IMR-90 (cell line): ENCODE measurements around the gene RMI1. TPM values are rescaled to one million over a fixed set of nuclear protein-coding genes. Genes with fewer than 3 reads are reported as not detected.

ENCODE experiments used
- ATAC-seq: fragments of 200-7000 bp; cut with Tn5 transposase; 2 replicates; pipeline ENCODE4 v1.9.1; 2020; ENCODE audit warnings: low read depth, mild to moderate bottlenecking, moderate library complexity
- BruUV-seq: library from RNA; stranded (reverse); fragments of 400-500 nt; replicated peaks from 2 replicates; lab custom pipeline; 2021; lab: Mats Ljungman, UMichigan
- CTCF ChIA-PET: fragments of 300-600 bp; formaldehyde crosslinking; extraction: SDS; loops from one replicate; lab custom pipeline; 2021; ENCODE audit warnings: antibody characterized with exemption; lab: Yijun Ruan, JAX
- POLR2A ChIA-PET: fragments of 300-600 bp; sonication (Branson Sonifier 250); formaldehyde crosslinking; loops from one replicate; lab custom pipeline; 2022; ENCODE audit warnings: antibody characterized with exemption; ENCODE audit not compliant: unreplicated experiment; lab: Charles Lee
- DNase-seq: peaks from one replicate; pipeline ENCODE4 v3.0.0; 2013
- H2AFZ ChIP-seq: replicated peaks from 2 replicates; pipeline ENCODE3; 2013; ENCODE audit warnings: low read length, mild to moderate bottlenecking; ENCODE audit not compliant: poor library complexity
- H2AK5ac ChIP-seq: 2 replicates; pipeline ENCODE4 v1.6.1; 2013; ENCODE audit warnings: low read depth, low read length, inconsistent platforms
- H2AK9ac ChIP-seq: replicated peaks from 2 replicates; pipeline ENCODE3; 2013; ENCODE audit warnings: mild to moderate bottlenecking, low read depth, low read length, moderate library complexity; ENCODE audit not compliant: poor library complexity
- H2BK120ac ChIP-seq: 2 replicates; pipeline ENCODE4 v1.6.1; 2013; ENCODE audit warnings: low read depth, low read length, inconsistent platforms
- H2BK15ac ChIP-seq: 3 replicates; pipeline ENCODE4 v1.6.1; 2013; ENCODE audit warnings: low read depth, low read length, inconsistent platforms
- H2BK20ac ChIP-seq: 2 replicates; pipeline ENCODE4 v1.6.1; 2013; ENCODE audit warnings: low read depth, mild to moderate bottlenecking, inconsistent platforms, low read length, moderate library complexity
- H2BK5ac ChIP-seq: 2 replicates; pipeline ENCODE4 v1.6.1; 2013; ENCODE audit warnings: mild to moderate bottlenecking, low read depth, low read length, inconsistent platforms; ENCODE audit not compliant: poor library complexity, severe bottlenecking
- H3K14ac ChIP-seq: replicated peaks from 2 replicates; pipeline ENCODE4 v1.6.1; 2013; ENCODE audit warnings: low read depth, low read length, inconsistent platforms
- H3K18ac ChIP-seq: 2 replicates; pipeline ENCODE4 v1.6.1; 2013; ENCODE audit warnings: low read depth, low read length, control low read depth
- H3K23ac ChIP-seq: 2 replicates; pipeline ENCODE4 v1.6.1; 2013; ENCODE audit warnings: low read depth, low read length, inconsistent platforms
- H3K27ac ChIP-seq: 2 replicates; pipeline ENCODE4 v1.5.1; 2013; ENCODE audit warnings: mild to moderate bottlenecking, control low read depth, low read length; ENCODE audit not compliant: insufficient read depth
- H3K27me3 ChIP-seq: 2 replicates; pipeline ENCODE4 v1.6.1; 2013; ENCODE audit warnings: low read length; ENCODE audit not compliant: control insufficient read depth, insufficient read depth
- H3K36me3 ChIP-seq: 2 replicates; pipeline ENCODE4 v1.6.1; 2013; ENCODE audit warnings: low read length, mixed read lengths; ENCODE audit not compliant: control insufficient read depth, insufficient read depth
- H3K4ac ChIP-seq: 2 replicates; pipeline ENCODE4 v1.6.1; 2013; ENCODE audit warnings: low read depth, low read length, inconsistent platforms
- H3K4me1 ChIP-seq: 2 replicates; pipeline ENCODE4 v1.6.1; 2013; ENCODE audit warnings: low read length, mixed read lengths; ENCODE audit not compliant: control insufficient read depth, insufficient read depth
- H3K4me2 ChIP-seq: 2 replicates; pipeline ENCODE4 v1.6.1; 2013; ENCODE audit warnings: low read depth, mild to moderate bottlenecking, control low read depth, low read length, moderate library complexity
- H3K4me3 ChIP-seq: 2 replicates; pipeline ENCODE4 v1.5.1; 2013; ENCODE audit warnings: low read depth, mild to moderate bottlenecking, control low read depth, low read length, moderate library complexity; ENCODE audit not compliant: insufficient read depth
- H3K56ac ChIP-seq: 2 replicates; pipeline ENCODE4 v1.6.1; 2013; ENCODE audit warnings: low read length, inconsistent platforms; ENCODE audit not compliant: insufficient read depth; ENCODE audit errors: extremely low read depth
- H3K79me1 ChIP-seq, 2 experiments: 2 replicates each; pipeline ENCODE4 v1.6.1; 2013; ENCODE audit warnings: low read length in 2 of 2, inconsistent platforms in 1 of 2, low read depth in 1 of 2
- H3K9ac ChIP-seq: 2 replicates; pipeline ENCODE4 v1.6.1; 2013; ENCODE audit warnings: low read depth, low read length, control low read depth
- H3K9me1 ChIP-seq: 2 replicates; pipeline ENCODE4 v1.6.1; 2013; ENCODE audit warnings: low read length, inconsistent platforms; ENCODE audit not compliant: insufficient read depth
- H3K9me3 ChIP-seq: 2 replicates; pipeline ENCODE4 v1.6.1; 2013; ENCODE audit warnings: low read length; ENCODE audit not compliant: control insufficient read depth, insufficient read depth
- H4K20me1 ChIP-seq: 2 replicates; pipeline ENCODE4 v1.6.1; 2013; ENCODE audit warnings: low read length, inconsistent platforms; ENCODE audit not compliant: insufficient read depth
- H4K5ac ChIP-seq: 2 replicates; pipeline ENCODE4 v1.6.1; 2013; ENCODE audit warnings: mild to moderate bottlenecking, low read depth, low read length, control low read depth
- H4K8ac ChIP-seq, 2 experiments: 2 replicates each; pipeline ENCODE4 v1.6.1; 2013; ENCODE audit warnings: low read depth in 2 of 2, low read length in 2 of 2, control low read depth in 1 of 2, inconsistent platforms in 1 of 2
- H4K91ac ChIP-seq: 2 replicates; pipeline ENCODE4 v1.6.1; 2013; ENCODE audit warnings: low read depth, low read length, inconsistent platforms; ENCODE audit not compliant: insufficient read depth
- BHLHE40 ChIP-seq: fragments of 150-350 bp; IDR thresholded peaks from 2 replicates; pipeline ENCODE4 v1.6.1; 2016; ENCODE audit warnings: mild to moderate bottlenecking, low read depth, low read length
- CEBPB ChIP-seq: IDR thresholded peaks from 2 replicates; pipeline ENCODE4 v1.6.1; 2012; ENCODE audit warnings: low read depth, low read length, improper control_type of control experiment
- FOS ChIP-seq: fragments of 150-350 bp; IDR thresholded peaks from 2 replicates; pipeline ENCODE4 v1.6.1; 2016; ENCODE audit warnings: low read depth, low read length
- MAFK ChIP-seq: IDR thresholded peaks from 2 replicates; pipeline ENCODE4 v1.6.1; 2012; ENCODE audit warnings: low read depth, low read length, improper control_type of control experiment
- MXI1 ChIP-seq: IDR thresholded peaks from 2 replicates; pipeline ENCODE4 v1.6.1; 2012; ENCODE audit warnings: low read depth, mild to moderate bottlenecking, low read length, moderate library complexity, borderline replicate concordance
- NFE2L2 ChIP-seq: fragments of 150-350 bp; IDR thresholded peaks from 2 replicates; pipeline ENCODE4 v1.6.1; 2016; ENCODE audit warnings: low read depth, mild to moderate bottlenecking, low read length
- POLR2A ChIP-seq: IDR thresholded peaks from 2 replicates; pipeline ENCODE4 v1.6.1; 2012; ENCODE audit warnings: mild to moderate bottlenecking, low read depth, low read length
- RAD21 ChIP-seq: IDR thresholded peaks from 2 replicates; pipeline ENCODE4 v1.6.1; 2012; ENCODE audit warnings: low read length, improper control_type of control experiment
- SMC3 ChIP-seq: fragments of 150-350 bp; IDR thresholded peaks from 2 replicates; pipeline ENCODE4 v1.6.1; 2016; ENCODE audit warnings: low read depth, mild to moderate bottlenecking, antibody characterized with exemption, low read length, moderate library complexity
- WGBS, 2 experiments: methylation state at CpG; one replicate each; pipeline versions ENCODE4 v1.1.5 to v1.1.7; 2013; ENCODE audit warnings: missing lambda C conversion rate in 2 of 2; ENCODE audit not compliant: insufficient read length in 1 of 2; ENCODE audit errors: extremely low coverage in 2 of 2; 5-methylcytosine and 5-hydroxymethylcytosine counted together
- dilution Hi-C: fragments of 300-500 bp; cut with HindIII; formaldehyde crosslinking; loops from one replicate; pipeline ENCODE4 v1.14.3; 2018; ENCODE audit warnings: low sequenced_read_pairs; ENCODE audit not compliant: unreplicated experiment
- in situ Hi-C: fragments of 300-500 bp; cut with MboI; formaldehyde crosslinking; loops from 3 replicates; pipeline ENCODE4 v1.14.3; 2019; ENCODE audit warnings: low sequenced_read_pairs, inconsistent platforms, mixed read lengths
- intact Hi-C: fragments of 100-400 bp; cut with micrococcal nuclease; formaldehyde crosslinking; loops from 2 replicates; pipeline ENCODE4 v1.10.0; 2022
- polyA plus RNA-seq, 3 experiments: library from polyadenylated mRNA; depleted of rRNA; stranded (reverse); fragments of >200 nt; gene quantifications; 2 replicates each; pipeline ENCODE4 v1.2.3, GENCODE V29; 2012; ENCODE audit warnings: low replicate concordance in 1 of 3
- total RNA-seq: library from RNA; depleted of rRNA; stranded (reverse); fragments of >200 nt; gene quantifications from 2 replicates; pipeline ENCODE4 v1.2.3, GENCODE V29; 2012
- TF ChIP-seq, protein P1 (sequence below): fragments of 150-350 bp; IDR thresholded peaks from 2 replicates; pipeline ENCODE4 v1.6.1; 2016; ENCODE audit warnings: low read depth, mild to moderate bottlenecking, low read length, moderate library complexity, borderline replicate concordance
- TF ChIP-seq, protein P2 (sequence below): conservative IDR thresholded peaks from 2 replicates; pipeline ENCODE4 v1.5.1; 2012; ENCODE audit warnings: mild to moderate bottlenecking, low read depth, low read length, improper control_type of control experiment

Gene RMI1
- total and polyA plus RNA-seq, 2 of the 4 experiments (the other 2 are of a cell fraction): 4.4 to 6.8 TPM

DNA sequence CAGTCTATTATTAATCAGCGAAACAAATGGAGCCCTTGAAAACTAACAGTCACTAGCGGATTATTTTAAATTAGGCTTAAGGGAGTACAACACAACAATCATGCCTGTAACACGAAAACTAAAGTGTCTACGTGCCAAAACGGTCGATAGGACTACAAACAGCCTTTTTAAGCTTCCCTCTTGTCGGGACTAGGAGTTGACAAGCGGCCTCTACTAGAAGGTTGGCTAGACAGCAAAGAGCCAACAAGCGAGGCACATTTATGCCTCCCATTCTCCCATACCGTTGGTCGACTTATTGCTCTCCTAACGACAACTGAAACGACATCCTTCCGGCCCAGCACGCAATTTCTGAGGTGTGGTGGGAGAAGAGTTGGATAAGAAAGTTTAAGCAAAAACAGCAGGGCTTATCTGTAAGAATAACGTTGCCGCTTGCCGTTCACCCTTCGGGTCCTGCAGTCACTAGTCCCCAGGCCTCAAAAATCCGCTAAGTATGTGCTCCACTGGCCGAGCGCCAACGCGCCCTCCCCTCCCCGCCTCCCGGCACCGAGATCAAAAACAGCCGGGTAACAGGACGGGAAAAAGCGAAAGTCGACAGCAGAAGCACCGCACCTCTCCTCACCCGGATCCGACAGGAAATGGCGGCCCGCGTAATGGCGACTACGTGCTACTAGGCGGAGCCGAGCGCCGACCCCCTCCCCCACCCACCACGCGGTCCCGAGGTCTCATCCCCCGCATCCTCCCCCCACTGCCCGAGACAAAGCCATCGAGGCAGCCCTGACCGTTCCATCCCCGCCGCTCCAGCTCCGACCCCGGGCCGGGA lies 1.4 kb upstream of the RMI1 start (continued):
- TF ChIP-seq CEBPB: no peak
- TF ChIP-seq MXI1: peak; percentile 36; the same call in 1 of the 2 replicates

DNA sequence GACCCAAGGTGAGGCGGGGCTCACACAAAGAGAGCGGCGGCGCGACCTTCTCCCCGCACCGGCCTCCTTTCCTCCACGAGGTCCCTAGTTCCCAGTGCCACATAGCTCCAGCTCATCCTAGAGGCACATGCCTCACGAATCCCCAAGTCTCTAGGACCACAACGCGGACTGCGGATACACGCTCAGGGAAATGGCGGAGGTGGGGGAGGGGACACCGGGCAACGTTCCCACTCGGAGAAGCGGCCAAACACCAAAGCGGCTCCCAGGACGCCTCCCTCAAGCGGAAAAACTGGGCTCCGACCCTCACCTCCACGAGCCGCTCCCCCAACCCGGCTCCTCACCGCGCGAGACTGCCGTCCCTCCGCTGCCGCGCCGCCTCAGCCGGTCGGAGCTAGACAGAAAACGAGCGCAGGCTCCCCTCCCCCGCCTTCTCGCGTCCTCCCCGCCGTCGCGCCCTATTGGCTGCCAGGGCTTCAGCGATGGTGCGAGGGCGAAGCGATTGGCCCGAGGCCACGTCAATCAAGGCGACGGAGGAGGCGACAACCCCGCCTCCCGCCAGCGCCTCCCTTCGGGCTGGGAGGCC lies 702 bp upstream of the RMI1 start, which contains the start of gene HNRNPK:
HNRNPK (minus strand) TSS at position 404 of the 583 bp plus-strand sequence. CDS start 1,963 bp downstream, outside the sequence.
- CTCF ChIA-PET: interaction anchor here (1.1 to 1.2 kb wide), 2 partner anchors 281 to 335 kb away, joined by 3 to 7 read pairs; no protein-coding TSS in a partner anchor
- Histone ChIP-seq H3K4me2 (peak within 1 kb of the TSS; percentile 93), H3K56ac (peak within 1 kb of the TSS; percentile 99), H3K23ac (peak within 1 kb of the TSS; percentile 99), H2AFZ (peak within 1 kb of the TSS; percentile 95), H2BK15ac (peak within 1 kb of the TSS; percentile 53; the same call in 2 of the 3 replicates), H2AK5ac (peak within 1 kb of the TSS; percentile 100), H3K14ac (peak within 1 kb of the TSS; percentile 100), H3K27me3 (no peaks in the 10 kb centered on the region), H2AK9ac (peak within 1 kb of the TSS; percentile 100), H3K4me3 (peak within 1 kb of the TSS; percentile 88), H3K27ac (peak within 1 kb of the TSS; percentile 98), H3K18ac (peak within 1 kb of the TSS; percentile 92), H3K9ac (peak within 1 kb of the TSS; percentile 98), H4K20me1 (peaks cover 50% of the 10 kb centered on the region), H3K4ac (peak within 1 kb of the TSS; percentile 100), H3K4me1 (no peaks in the 10 kb centered on the region), H4K5ac (peak within 1 kb of the TSS; percentile 93), H3K36me3 (peaks cover 12% of the 10 kb centered on the region), H3K9me3 (no peaks in the 10 kb centered on the region), H3K79me1 (peaks cover 6 to 15% of the 10 kb centered on the region in 2 experiments; a peak in 3 of 4 replicates), H2BK120ac (peak within 1 kb of the TSS; percentile 89), H2BK5ac (peak within 1 kb of the TSS; percentile 98), H4K8ac (peak within 1 kb of the TSS; percentile 99 to 100), H4K91ac (peak within 1 kb of the TSS; percentile 100), H2BK20ac (no peak within 1 kb of the TSS), H3K9me1 (peaks cover 6% of the 10 kb centered on the region)
- TF ChIP-seq SMC3 (no peak), NFE2L2 (no peak), BHLHE40 (no peak), POLR2A (peak; percentile 85; the same call in 1 of the 2 replicates), FOS (peak; percentile 83), RAD21 (no peak), MAFK (no peak), CEBPB (no peak)
- TF ChIP-seq, protein P1, sequence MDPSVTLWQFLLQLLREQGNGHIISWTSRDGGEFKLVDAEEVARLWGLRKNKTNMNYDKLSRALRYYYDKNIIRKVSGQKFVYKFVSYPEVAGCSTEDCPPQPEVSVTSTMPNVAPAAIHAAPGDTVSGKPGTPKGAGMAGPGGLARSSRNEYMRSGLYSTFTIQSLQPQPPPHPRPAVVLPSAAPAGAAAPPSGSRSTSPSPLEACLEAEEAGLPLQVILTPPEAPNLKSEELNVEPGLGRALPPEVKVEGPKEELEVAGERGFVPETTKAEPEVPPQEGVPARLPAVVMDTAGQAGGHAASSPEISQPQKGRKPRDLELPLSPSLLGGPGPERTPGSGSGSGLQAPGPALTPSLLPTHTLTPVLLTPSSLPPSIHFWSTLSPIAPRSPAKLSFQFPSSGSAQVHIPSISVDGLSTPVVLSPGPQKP: no peak
- TF ChIP-seq, protein P2, sequence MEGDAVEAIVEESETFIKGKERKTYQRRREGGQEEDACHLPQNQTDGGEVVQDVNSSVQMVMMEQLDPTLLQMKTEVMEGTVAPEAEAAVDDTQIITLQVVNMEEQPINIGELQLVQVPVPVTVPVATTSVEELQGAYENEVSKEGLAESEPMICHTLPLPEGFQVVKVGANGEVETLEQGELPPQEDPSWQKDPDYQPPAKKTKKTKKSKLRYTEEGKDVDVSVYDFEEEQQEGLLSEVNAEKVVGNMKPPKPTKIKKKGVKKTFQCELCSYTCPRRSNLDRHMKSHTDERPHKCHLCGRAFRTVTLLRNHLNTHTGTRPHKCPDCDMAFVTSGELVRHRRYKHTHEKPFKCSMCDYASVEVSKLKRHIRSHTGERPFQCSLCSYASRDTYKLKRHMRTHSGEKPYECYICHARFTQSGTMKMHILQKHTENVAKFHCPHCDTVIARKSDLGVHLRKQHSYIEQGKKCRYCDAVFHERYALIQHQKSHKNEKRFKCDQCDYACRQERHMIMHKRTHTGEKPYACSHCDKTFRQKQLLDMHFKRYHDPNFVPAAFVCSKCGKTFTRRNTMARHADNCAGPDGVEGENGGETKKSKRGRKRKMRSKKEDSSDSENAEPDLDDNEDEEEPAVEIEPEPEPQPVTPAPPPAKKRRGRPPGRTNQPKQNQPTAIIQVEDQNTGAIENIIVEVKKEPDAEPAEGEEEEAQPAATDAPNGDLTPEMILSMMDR: no peak
- BruUV-seq: no TSS peak
- peak; percentile 98 for DNase-seq
- 0% methylated on average over 25 of the region's 57 CpGs; no CpG with 5 or more reads in 1 of the 2 experiments for WGBS, 2 experiments
- in situ Hi-C loops (loop anchor here (5.0 kb wide), 1 partner anchor 192 kb away; no protein-coding TSS in a partner anchor), dilution Hi-C loops (no loop called here), intact Hi-C loops (loop anchor here (1.0 to 10.0 kb wide), 4 partner anchors 191 to 335 kb away; partner anchors contain the start of gene UBQLN1)
- POLR2A ChIA-PET: interaction anchor here (0.6 to 1.1 kb wide), 2 partner anchors 32 to 64 kb away, joined by 3 to 4 read pairs; no protein-coding TSS in a partner anchor
- peak; percentile 87 for ATAC-seq
